H1 (cell line): Measurements from ENCODE around the gene LIN37. TPM values are rescaled to one million over a fixed set of nuclear protein-coding genes. Genes with fewer than 3 reads are reported as not detected.

Experiments
- BCL11A ChIP-seq, 2 experiments: IDR thresholded peaks; one replicate each; pipeline ENCODE4 v1.6.1; 2011; ENCODE audit warnings: low read depth in 2 of 2, low read length in 2 of 2, mild to moderate bottlenecking in 2 of 2
- CREB1 ChIP-seq: IDR thresholded peaks from 2 replicates; pipeline ENCODE4 v1.6.1; 2012; ENCODE audit warnings: inconsistent platforms
- POU5F1 ChIP-seq: IDR thresholded peaks from 2 replicates; pipeline ENCODE4 v1.6.1; 2011; ENCODE audit warnings: low read depth, mild to moderate bottlenecking, low read length, moderate library complexity
- SP2 ChIP-seq: IDR thresholded peaks from 2 replicates; pipeline ENCODE4 v1.6.1; 2012; ENCODE audit warnings: mild to moderate bottlenecking, low read length, inconsistent platforms
- polyA plus RNA-seq, 7 experiments: library from polyadenylated mRNA; depleted of rRNA in 3 of 7; stranded (reverse) in 5 of 7; unstranded in 2 of 7; fragments of >200 nt in 5 of 7; fragments of 200-250 nt in 2 of 7; gene quantifications; 1 replicate in 5 of 7; 2 replicates in 1 of 7; 4 replicates in 1 of 7; pipeline versions ENCODE4 v1.2.1 to v1.2.3, GENCODE V29; 2011 to 2013; ENCODE audit warnings: missing spikeins in 2 of 7, mixed read lengths in 2 of 7
- total RNA-seq: library from RNA; stranded (reverse); fragmentation: NEBNext Ultra II Directional; extraction: Animal tissue kit (Norgen Biotek cat#: 25700); gene quantifications from 2 replicates; pipeline ENCODE4 v1.2.1, GENCODE V29; 2021
- TF ChIP-seq, protein P1 (sequence below): fragments of 300-600 bp; sonication (generic); IDR thresholded peaks from 2 replicates; pipeline ENCODE4 v1.7.1; 2012; ENCODE audit warnings: low read length, moderate library complexity, mild to moderate bottlenecking, inconsistent platforms; ENCODE audit not compliant: insufficient replicate concordance
- TF ChIP-seq, protein P2 (sequence below): IDR thresholded peaks from 2 replicates; pipeline ENCODE4 v1.6.1; 2012; ENCODE audit warnings: inconsistent platforms

The LIN37 gene
- total and polyA plus RNA-seq, 2 of the 8 experiments (the other 6 are each of a cell fraction or from before 2014, with no cell fraction given), result 3.8 to 9.8 TPM

DNA sequence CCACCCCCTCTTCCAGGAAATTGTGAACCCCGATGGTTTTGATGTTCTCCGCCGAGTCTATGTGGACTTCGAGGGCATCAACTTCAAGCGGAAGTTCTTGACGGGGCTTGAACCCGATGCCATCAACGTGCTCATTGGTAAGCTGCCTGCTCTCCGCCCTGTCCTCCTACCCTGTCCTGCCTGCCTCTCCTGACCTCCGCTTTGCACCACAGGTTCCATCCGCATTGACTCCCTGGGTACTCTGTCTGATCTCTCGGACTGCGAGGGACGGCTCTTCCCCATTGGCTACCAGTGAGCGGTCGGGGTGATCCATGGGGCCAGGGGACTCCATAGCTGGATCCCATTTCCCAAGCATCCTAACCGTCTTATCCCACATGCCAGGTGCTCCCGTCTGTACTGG, 18.1 kb upstream of the LIN37 start (continued):
- TF ChIP-seq, protein P1, sequence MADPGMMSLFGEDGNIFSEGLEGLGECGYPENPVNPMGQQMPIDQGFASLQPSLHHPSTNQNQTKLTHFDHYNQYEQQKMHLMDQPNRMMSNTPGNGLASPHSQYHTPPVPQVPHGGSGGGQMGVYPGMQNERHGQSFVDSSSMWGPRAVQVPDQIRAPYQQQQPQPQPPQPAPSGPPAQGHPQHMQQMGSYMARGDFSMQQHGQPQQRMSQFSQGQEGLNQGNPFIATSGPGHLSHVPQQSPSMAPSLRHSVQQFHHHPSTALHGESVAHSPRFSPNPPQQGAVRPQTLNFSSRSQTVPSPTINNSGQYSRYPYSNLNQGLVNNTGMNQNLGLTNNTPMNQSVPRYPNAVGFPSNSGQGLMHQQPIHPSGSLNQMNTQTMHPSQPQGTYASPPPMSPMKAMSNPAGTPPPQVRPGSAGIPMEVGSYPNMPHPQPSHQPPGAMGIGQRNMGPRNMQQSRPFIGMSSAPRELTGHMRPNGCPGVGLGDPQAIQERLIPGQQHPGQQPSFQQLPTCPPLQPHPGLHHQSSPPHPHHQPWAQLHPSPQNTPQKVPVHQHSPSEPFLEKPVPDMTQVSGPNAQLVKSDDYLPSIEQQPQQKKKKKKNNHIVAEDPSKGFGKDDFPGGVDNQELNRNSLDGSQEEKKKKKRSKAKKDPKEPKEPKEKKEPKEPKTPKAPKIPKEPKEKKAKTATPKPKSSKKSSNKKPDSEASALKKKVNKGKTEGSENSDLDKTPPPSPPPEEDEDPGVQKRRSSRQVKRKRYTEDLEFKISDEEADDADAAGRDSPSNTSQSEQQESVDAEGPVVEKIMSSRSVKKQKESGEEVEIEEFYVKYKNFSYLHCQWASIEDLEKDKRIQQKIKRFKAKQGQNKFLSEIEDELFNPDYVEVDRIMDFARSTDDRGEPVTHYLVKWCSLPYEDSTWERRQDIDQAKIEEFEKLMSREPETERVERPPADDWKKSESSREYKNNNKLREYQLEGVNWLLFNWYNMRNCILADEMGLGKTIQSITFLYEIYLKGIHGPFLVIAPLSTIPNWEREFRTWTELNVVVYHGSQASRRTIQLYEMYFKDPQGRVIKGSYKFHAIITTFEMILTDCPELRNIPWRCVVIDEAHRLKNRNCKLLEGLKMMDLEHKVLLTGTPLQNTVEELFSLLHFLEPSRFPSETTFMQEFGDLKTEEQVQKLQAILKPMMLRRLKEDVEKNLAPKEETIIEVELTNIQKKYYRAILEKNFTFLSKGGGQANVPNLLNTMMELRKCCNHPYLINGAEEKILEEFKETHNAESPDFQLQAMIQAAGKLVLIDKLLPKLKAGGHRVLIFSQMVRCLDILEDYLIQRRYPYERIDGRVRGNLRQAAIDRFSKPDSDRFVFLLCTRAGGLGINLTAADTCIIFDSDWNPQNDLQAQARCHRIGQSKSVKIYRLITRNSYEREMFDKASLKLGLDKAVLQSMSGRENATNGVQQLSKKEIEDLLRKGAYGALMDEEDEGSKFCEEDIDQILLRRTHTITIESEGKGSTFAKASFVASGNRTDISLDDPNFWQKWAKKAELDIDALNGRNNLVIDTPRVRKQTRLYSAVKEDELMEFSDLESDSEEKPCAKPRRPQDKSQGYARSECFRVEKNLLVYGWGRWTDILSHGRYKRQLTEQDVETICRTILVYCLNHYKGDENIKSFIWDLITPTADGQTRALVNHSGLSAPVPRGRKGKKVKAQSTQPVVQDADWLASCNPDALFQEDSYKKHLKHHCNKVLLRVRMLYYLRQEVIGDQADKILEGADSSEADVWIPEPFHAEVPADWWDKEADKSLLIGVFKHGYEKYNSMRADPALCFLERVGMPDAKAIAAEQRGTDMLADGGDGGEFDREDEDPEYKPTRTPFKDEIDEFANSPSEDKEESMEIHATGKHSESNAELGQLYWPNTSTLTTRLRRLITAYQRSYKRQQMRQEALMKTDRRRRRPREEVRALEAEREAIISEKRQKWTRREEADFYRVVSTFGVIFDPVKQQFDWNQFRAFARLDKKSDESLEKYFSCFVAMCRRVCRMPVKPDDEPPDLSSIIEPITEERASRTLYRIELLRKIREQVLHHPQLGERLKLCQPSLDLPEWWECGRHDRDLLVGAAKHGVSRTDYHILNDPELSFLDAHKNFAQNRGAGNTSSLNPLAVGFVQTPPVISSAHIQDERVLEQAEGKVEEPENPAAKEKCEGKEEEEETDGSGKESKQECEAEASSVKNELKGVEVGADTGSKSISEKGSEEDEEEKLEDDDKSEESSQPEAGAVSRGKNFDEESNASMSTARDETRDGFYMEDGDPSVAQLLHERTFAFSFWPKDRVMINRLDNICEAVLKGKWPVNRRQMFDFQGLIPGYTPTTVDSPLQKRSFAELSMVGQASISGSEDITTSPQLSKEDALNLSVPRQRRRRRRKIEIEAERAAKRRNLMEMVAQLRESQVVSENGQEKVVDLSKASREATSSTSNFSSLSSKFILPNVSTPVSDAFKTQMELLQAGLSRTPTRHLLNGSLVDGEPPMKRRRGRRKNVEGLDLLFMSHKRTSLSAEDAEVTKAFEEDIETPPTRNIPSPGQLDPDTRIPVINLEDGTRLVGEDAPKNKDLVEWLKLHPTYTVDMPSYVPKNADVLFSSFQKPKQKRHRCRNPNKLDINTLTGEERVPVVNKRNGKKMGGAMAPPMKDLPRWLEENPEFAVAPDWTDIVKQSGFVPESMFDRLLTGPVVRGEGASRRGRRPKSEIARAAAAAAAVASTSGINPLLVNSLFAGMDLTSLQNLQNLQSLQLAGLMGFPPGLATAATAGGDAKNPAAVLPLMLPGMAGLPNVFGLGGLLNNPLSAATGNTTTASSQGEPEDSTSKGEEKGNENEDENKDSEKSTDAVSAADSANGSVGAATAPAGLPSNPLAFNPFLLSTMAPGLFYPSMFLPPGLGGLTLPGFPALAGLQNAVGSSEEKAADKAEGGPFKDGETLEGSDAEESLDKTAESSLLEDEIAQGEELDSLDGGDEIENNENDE, result no peak
- TF ChIP-seq POU5F1 (no peak), SP2 (no peak), BCL11A (IDR thresholded peaks at IDR 0.05; ENCODE audit: low read depth in 2 of 2, low read length in 2 of 2) (no peak), CREB1 (no peak)
- TF ChIP-seq, protein P2, sequence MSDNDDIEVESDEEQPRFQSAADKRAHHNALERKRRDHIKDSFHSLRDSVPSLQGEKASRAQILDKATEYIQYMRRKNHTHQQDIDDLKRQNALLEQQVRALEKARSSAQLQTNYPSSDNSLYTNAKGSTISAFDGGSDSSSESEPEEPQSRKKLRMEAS, result no peak
